ENCODE results near the gene IGFBPL1. TPM values are rescaled to one million over a fixed set of nuclear protein-coding genes. Genes with fewer than 3 reads are reported as not detected.

Gene IGFBPL1
- total and polyA plus RNA-seq, 12 donors, result not detected

GRCh38 chr9:38390442-38390841 lies 33.8 kb downstream of the IGFBPL1 start:
- Histone ChIP-seq H3K4me1 (peaks cover 0 to 28% (median 15%) of the 10 kb centered on the region in 9 donors), H3K36me3 (peaks cover 0 to 2% (median 0%) of the 10 kb centered on the region in 9 donors), H3K9me3 (peaks cover 0 to 3% (median 0%) of the 10 kb centered on the region in 11 donors), H3K27ac (peak overlapping the region in 2 of 10 donors; percentile 22 to 31), H3K4me3 (no peak overlapping the region), H3K27me3 (peaks cover 0 to 3% (median 0%) of the 10 kb centered on the region in 7 donors)
- ATAC-seq (no peak), DNase-seq (no peak)
- no peak for TF ChIP-seq CTCF (IDR thresholded peaks at IDR 0.05)
- intact Hi-C loops (cut with DNase I), result loop anchor here in 3 of 10 donors (5.0 to 10.0 kb wide), 5 partner anchors 303 to 646 kb away; partner anchors contain the start of genes SLC25A51 (in 2 of the 3) and TRMT10B (in 1 of the 3)
- WGBS, 2 donors, result 60 to 65% methylated on average over 1 of the region's 1 CpG

GRCh38 chr9:38389313-38389712 lies 34.9 kb downstream of the IGFBPL1 start:
- H3K4me3 ChIP-seq, result no peak overlapping the region
- no peaks in the 10 kb centered on the region for H3K36me3 ChIP-seq
- no peak for DNase-seq
- peak overlapping the region in 4 of 10 donors; percentile 1 to 47 (median 26) for H3K27ac ChIP-seq
- no peak for ATAC-seq
- intact Hi-C loops (cut with DNase I), result no loop called here
- H3K27me3 ChIP-seq, result peaks cover 0 to 3% (median 0%) of the 10 kb centered on the region in 7 donors
- peaks cover 0 to 28% (median 15%) of the 10 kb centered on the region in 9 donors for H3K4me1 ChIP-seq
- 48 to 57% methylated on average over 4 of the region's 4 CpGs for WGBS, 2 donors
- peaks cover 0 to 14% (median 5%) of the 10 kb centered on the region in 11 donors for H3K9me3 ChIP-seq
- no peak for TF ChIP-seq CTCF (IDR thresholded peaks at IDR 0.05)

GRCh38 chr9:38388283-38389223 lies 35.7 kb downstream of the IGFBPL1 start:
- Histone ChIP-seq H3K27me3 (peaks cover 0 to 3% (median 0%) of the 10 kb centered on the region in 7 donors), H3K36me3 (no peaks in the 10 kb centered on the region), H3K4me3 (no peak overlapping the region), H3K9me3 (peaks cover 0 to 16% (median 5%) of the 10 kb centered on the region in 11 donors), H3K4me1 (peaks cover 0 to 24% (median 15%) of the 10 kb centered on the region in 9 donors), H3K27ac (peak overlapping the region in 4 of 10 donors; percentile 1 to 47 (median 26))
- peak in 3 of 8 donors; percentile 6 to 25 (median 18) for ATAC-seq
- no peak for TF ChIP-seq CTCF (IDR thresholded peaks at IDR 0.05)
- no peak for DNase-seq
- intact Hi-C loops (cut with DNase I), result no loop called here
- 69 to 70% methylated on average over 7 of the region's 7 CpGs for WGBS, 2 donors

- 90 to 91% methylated on average over 4 of the region's 4 CpGs for WGBS, 2 donors
- TF ChIP-seq CTCF (IDR thresholded peaks at IDR 0.05), result no peak
- H3K9me3 ChIP-seq, result peaks cover 0 to 16% (median 5%) of the 10 kb centered on the region in 11 donors
- H3K4me1 ChIP-seq, result peaks cover 0 to 18% (median 10%) of the 10 kb centered on the region in 9 donors
- no peak overlapping the region for H3K27ac ChIP-seq
- intact Hi-C loops (cut with DNase I), result no loop called here
- DNase-seq, result no peak
- no peak overlapping the region for H3K4me3 ChIP-seq
- no peaks in the 10 kb centered on the region for H3K36me3 ChIP-seq
- no peak for ATAC-seq
- H3K27me3 ChIP-seq, result peaks cover 0 to 3% (median 0%) of the 10 kb centered on the region in 7 donors
Observed at GRCh38 chr9:38387751-38388150, 36.5 kb downstream of the IGFBPL1 start.
